ENCODE results near the gene DENND1A.

Gene DENND1A

DNA sequence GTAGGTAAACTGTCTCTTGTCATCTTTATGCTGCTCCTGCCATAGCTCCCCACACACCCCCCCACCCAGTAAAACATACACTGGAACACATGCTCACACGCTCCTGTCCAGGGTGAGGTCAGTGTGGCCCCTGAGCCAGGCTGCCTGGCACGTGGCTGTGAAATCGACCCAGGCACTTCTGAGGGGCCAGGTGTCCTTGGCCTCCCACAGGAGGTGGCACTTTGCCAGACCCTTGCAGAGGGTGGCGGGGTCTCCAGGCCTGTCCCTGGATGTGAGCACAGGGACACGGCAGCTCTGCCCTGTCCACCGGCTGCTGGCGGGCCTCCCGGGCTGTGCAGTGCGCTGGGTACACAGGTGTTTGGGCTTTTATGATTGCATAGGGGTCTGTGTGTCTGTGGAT lies 583.9 kb downstream of the DENND1A start:
- DNase-seq (ENCODE audit: low read depth) = no peak
- H3K4me3 ChIP-seq (ENCODE audit: control insufficient read depth, low read depth, low read length) = no peak overlapping the region
- TF ChIP-seq, protein P1, sequence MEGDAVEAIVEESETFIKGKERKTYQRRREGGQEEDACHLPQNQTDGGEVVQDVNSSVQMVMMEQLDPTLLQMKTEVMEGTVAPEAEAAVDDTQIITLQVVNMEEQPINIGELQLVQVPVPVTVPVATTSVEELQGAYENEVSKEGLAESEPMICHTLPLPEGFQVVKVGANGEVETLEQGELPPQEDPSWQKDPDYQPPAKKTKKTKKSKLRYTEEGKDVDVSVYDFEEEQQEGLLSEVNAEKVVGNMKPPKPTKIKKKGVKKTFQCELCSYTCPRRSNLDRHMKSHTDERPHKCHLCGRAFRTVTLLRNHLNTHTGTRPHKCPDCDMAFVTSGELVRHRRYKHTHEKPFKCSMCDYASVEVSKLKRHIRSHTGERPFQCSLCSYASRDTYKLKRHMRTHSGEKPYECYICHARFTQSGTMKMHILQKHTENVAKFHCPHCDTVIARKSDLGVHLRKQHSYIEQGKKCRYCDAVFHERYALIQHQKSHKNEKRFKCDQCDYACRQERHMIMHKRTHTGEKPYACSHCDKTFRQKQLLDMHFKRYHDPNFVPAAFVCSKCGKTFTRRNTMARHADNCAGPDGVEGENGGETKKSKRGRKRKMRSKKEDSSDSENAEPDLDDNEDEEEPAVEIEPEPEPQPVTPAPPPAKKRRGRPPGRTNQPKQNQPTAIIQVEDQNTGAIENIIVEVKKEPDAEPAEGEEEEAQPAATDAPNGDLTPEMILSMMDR (conservative IDR thresholded peaks at IDR 0.05; ENCODE audit: control insufficient read depth, insufficient read depth, low read depth, low read length) = no peak

DNA sequence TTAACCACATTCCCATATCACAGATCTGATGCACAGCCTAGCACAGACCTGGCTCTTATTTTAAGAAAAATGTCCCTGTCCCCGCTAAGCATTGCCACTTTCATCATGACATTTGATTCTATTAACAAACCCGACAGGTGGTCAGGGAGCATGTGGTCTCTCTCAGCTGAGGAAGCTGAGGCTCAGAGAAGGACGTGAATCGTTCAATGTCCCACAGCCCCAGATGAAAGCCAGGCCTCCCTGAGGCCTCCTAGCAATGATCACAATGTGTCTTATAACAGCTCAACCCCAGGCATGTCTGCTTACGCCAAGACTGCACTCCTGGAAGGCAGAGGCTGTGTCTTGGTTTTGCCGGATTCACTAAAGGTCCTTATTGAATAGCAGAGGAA lies 584.4 kb downstream of the DENND1A start:
- no peak for DNase-seq (ENCODE audit: low read depth)
- no peak overlapping the region for H3K4me3 ChIP-seq (ENCODE audit: control insufficient read depth, low read depth, low read length)
- TF ChIP-seq, protein P1 (conservative IDR thresholded peaks at IDR 0.05; ENCODE audit: control insufficient read depth, insufficient read depth, low read depth, low read length) = no peak

DNA sequence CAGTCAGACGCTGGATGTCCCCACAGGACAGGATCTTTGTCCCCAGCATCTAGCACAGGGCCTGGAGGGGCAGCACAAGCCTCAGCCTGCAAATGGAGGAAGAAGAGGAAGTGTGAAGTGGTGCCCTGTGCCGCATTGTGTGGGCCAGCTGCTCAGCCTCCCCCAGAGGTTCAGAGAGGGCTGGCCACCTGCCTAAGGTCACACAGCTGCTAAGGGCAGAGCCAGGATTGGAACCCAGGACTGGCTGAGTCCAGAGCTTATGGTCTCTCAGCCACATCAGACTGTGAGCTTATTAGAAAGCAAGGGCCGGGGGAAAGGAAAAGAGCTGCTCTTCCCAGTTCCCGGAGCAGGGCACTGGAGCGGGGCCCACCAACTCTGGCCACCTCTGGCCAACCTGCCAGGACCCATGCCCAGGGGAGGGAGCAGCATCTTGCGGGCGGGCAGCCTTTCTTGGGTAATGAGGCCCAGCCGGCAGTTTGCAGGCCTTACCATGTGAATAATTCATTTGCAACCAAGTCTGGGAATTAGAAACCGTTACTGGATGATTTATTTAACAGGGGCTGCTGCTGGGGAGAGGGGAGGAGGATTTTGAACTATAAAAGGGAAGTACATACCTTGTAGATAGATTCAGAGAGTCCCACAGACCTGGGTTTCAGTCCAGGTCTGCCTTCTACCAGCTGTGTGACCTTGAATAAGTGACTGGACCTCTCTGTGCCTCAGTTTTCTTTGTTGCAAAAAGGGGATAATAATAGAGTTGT lies 585.6 kb downstream of the DENND1A start:
- H3K4me3 ChIP-seq (ENCODE audit: control insufficient read depth, low read depth, low read length) = no peak overlapping the region
- no peak for DNase-seq (ENCODE audit: low read depth)
- TF ChIP-seq, protein P1 (conservative IDR thresholded peaks at IDR 0.05; ENCODE audit: control insufficient read depth, insufficient read depth, low read depth, low read length) = no peak

DNA sequence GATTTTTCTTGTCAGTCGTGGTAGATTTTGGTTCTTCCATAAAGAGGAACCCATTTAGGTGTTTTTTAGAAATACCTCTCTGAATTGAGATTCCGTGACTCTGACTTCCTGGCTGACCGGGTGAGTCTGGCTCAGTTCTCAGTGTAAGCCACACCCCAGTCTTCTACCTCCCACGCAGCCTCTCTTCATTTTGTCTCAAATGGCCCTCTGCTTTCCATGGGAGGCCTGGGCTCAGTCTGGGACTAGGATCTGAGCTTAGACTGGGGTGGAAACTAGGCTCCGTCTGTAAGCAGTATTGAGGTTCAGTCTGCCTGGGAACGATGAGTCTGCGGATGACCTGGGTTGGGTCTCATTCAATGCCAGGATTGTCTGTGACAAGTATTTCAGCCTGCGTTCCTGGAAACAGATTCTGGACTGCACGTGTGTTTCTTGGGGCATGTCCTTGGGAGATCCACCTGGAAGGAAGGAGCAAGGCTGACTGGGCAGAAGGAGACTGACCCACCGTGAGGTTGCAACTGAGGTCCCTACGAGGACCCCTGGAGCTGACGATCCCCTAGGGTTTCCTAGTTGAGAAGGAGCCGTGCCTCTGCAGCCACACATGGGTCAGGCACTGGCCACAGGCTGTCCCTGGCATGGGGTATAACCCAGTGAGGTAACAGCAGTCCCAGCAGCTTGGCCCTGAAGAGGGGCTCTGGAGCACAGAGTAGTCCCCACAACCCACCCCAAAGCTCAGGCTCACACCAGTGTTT lies 586.3 kb downstream of the DENND1A start:
- no peak overlapping the region for H3K4me3 ChIP-seq (ENCODE audit: control insufficient read depth, low read depth, low read length)
- peak; percentile 39 for DNase-seq (ENCODE audit: low read depth)
- TF ChIP-seq, protein P1 (conservative IDR thresholded peaks at IDR 0.05; ENCODE audit: control insufficient read depth, insufficient read depth, low read depth, low read length) = no peak

DNA sequence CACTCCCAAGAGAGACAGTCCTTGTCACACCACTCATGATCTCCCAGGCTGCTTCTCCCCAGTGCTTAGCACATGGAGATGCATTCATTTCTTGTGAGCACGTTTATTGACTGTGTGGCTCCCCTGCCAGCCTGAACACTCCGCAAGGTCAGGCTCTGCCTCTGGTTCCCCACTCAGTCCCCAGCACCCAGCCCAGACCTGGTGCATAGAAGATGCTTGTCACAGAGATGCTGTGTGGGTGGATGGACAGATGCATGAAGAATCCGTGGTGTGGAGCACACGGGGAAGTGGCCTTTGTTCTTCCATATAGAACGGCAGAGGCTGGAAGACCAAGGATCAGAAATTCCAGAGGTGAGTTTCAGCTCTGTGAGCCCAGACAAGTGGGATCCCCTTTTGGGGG lies 587.7 kb downstream of the DENND1A start:
- DNase-seq (ENCODE audit: low read depth) = no peak
- no peak overlapping the region for H3K4me3 ChIP-seq (ENCODE audit: control insufficient read depth, low read depth, low read length)
- TF ChIP-seq, protein P1 (conservative IDR thresholded peaks at IDR 0.05; ENCODE audit: control insufficient read depth, insufficient read depth, low read depth, low read length) = no peak

DNA sequence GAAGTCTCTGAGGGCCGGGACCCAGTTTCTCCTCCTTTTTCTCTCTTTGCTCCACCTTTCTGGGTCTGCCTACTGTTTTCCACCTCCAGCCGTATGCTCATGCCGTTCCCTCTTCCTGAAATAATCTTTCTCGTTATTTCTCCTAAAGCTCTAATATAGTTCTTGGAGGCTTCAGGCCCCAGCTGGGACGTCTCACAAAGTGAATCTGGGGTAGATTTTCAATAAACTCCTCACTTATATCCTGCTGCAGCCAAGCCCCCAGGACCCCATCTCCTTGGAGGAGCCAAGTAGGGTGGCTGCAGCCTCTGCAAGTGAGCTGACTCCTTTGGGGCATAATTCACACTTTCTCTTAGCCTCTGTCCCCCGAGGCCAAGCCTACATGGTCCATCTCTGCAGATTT lies 588.1 kb downstream of the DENND1A start:
- TF ChIP-seq, protein P1 (conservative IDR thresholded peaks at IDR 0.05; ENCODE audit: control insufficient read depth, insufficient read depth, low read depth, low read length) = no peak
- DNase-seq (ENCODE audit: low read depth) = no peak
- H3K4me3 ChIP-seq (ENCODE audit: control insufficient read depth, low read depth, low read length) = no peak overlapping the region
